Measurements from ENCODE around the gene NBDY. TPM values are rescaled to one million over a fixed set of nuclear protein-coding genes. Genes with fewer than 3 reads are reported as not detected.
"Not testable (repeated sequence)": the region's sequence is repeated elsewhere in the genome, so short reads cannot be mapped to it uniquely, and the experiment has no call there.

The NBDY gene
- total RNA-seq, 1 donor from 2014 or later = 13.8 TPM

- Histone ChIP-seq H3K4me1 (no peaks in the 10 kb centered on the region), H3K4me3 (no peak overlapping the region), H3K36me3 (no peaks in the 10 kb centered on the region), H3K27ac (no peak overlapping the region), H3K9me3 (peaks cover 1% of the 10 kb centered on the region), H3K27me3 (no peaks in the 10 kb centered on the region)
- intact Hi-C loops (cut with DNase I) = no loop called here
- no peak for TF ChIP-seq CTCF (IDR thresholded peaks at IDR 0.05)
- TF ChIP-seq POLR2AphosphoS5 (IDR thresholded peaks at IDR 0.05; ENCODE audit: insufficient read depth in 1 of 2, low read depth in 1 of 2) = no peak
- no peak for TF ChIP-seq POLR2A (IDR thresholded peaks at IDR 0.05)
- no peak for DNase-seq (ENCODE audit: extremely low spot score in 2 of 2)
These were observed 18.0 kb downstream of the NBDY start for GRCh38 chrX:56746996-56747395.

- no peaks in the 10 kb centered on the region for H3K4me1 ChIP-seq
- no peak for DNase-seq (ENCODE audit: extremely low spot score in 2 of 2)
- no peaks in the 10 kb centered on the region for H3K27me3 ChIP-seq
- intact Hi-C loops (cut with DNase I) = no loop called here
- H3K4me3 ChIP-seq = no peak overlapping the region
- no peaks in the 10 kb centered on the region for H3K36me3 ChIP-seq
- TF ChIP-seq CTCF (IDR thresholded peaks at IDR 0.05) (no peak), POLR2AphosphoS5 (IDR thresholded peaks at IDR 0.05; ENCODE audit: insufficient read depth in 1 of 2, low read depth in 1 of 2) (no peak), POLR2A (IDR thresholded peaks at IDR 0.05) (no peak)
- H3K9me3 ChIP-seq = no peaks in the 10 kb centered on the region
- no peak overlapping the region for H3K27ac ChIP-seq
These were observed 22.0 kb downstream of the NBDY start for GRCh38 chrX:56751071-56751470.

GRCh38 chrX:56757327-56757726, 28.3 kb downstream of the NBDY start:
- H3K36me3 ChIP-seq = no peaks in the 10 kb centered on the region
- no peaks in the 10 kb centered on the region for H3K27me3 ChIP-seq
- H3K4me3 ChIP-seq = no peak overlapping the region
- H3K9me3 ChIP-seq = no peaks in the 10 kb centered on the region
- no peak for DNase-seq (ENCODE audit: extremely low spot score in 2 of 2)
- intact Hi-C loops (cut with DNase I) = no loop called here
- no peak overlapping the region for H3K27ac ChIP-seq
- peaks cover 10% of the 10 kb centered on the region for H3K4me1 ChIP-seq
- TF ChIP-seq POLR2A (IDR thresholded peaks at IDR 0.05) = no peak
- TF ChIP-seq CTCF (IDR thresholded peaks at IDR 0.05) = no peak
- no peak for TF ChIP-seq POLR2AphosphoS5 (IDR thresholded peaks at IDR 0.05; ENCODE audit: insufficient read depth in 1 of 2, low read depth in 1 of 2)

GRCh38 chrX:56758456-56758855, 29.4 kb downstream of the NBDY start:
- H3K27ac ChIP-seq = no peak overlapping the region
- TF ChIP-seq CTCF (IDR thresholded peaks at IDR 0.05) (no peak), POLR2A (IDR thresholded peaks at IDR 0.05) (no peak), POLR2AphosphoS5 (IDR thresholded peaks at IDR 0.05; ENCODE audit: insufficient read depth in 1 of 2, low read depth in 1 of 2) (no peak)
- no peak overlapping the region for H3K4me3 ChIP-seq
- no peaks in the 10 kb centered on the region for H3K27me3 ChIP-seq
- H3K36me3 ChIP-seq = no peaks in the 10 kb centered on the region
- no peak for DNase-seq (ENCODE audit: extremely low spot score in 2 of 2)
- intact Hi-C loops (cut with DNase I) = no loop called here
- no peaks in the 10 kb centered on the region for H3K9me3 ChIP-seq
- H3K4me1 ChIP-seq = peaks cover 21% of the 10 kb centered on the region

GRCh38 chrX:56759736-56760409, 30.8 kb downstream of the NBDY start:
- Histone ChIP-seq H3K9me3 (no peaks in the 10 kb centered on the region), H3K4me1 (peaks cover 26% of the 10 kb centered on the region), H3K4me3 (no peak overlapping the region), H3K36me3 (no peaks in the 10 kb centered on the region), H3K27me3 (no peaks in the 10 kb centered on the region), H3K27ac (no peak overlapping the region)
- TF ChIP-seq POLR2A (IDR thresholded peaks at IDR 0.05) (no peak), CTCF (IDR thresholded peaks at IDR 0.05) (no peak), POLR2AphosphoS5 (IDR thresholded peaks at IDR 0.05; ENCODE audit: insufficient read depth in 1 of 2, low read depth in 1 of 2) (no peak)
- DNase-seq (ENCODE audit: extremely low spot score in 2 of 2) = no peak
- intact Hi-C loops (cut with DNase I) = no loop called here

- DNase-seq (ENCODE audit: extremely low spot score in 2 of 2); H3K27ac ChIP-seq; H3K4me3 ChIP-seq; H3K27me3 ChIP-seq; intact Hi-C loops (cut with DNase I); H3K9me3 ChIP-seq; H3K36me3 ChIP-seq: not testable (repeated sequence)
- H3K4me1 ChIP-seq = peaks cover 33% of the 10 kb centered on the region
These were observed 31.5 kb downstream of the NBDY start for GRCh38 chrX:56760410-56761124.
